Right lobe of liver (tissue), 6 donors: ENCODE results near the gene DYNLT2B. TPM values are rescaled to one million over a fixed set of nuclear protein-coding genes. Genes with fewer than 3 reads are reported as not detected.
A peak's percentile ranks its signal among the peaks of the same experiment; 100 is the strongest.

Source experiments
- ATAC-seq, 4 donors: fragments of 200-7000 bp; cut with Tn5 transposase; one replicate each; pipeline ENCODE4 v1.9.1; 2020; ENCODE audit warnings: mild to moderate bottlenecking in 4 of 4, moderate library complexity in 4 of 4
- DNase-seq, 3 donors: peaks; one replicate each; pipeline ENCODE4 v3.0.0-alpha.2; 2020
- H3K27ac ChIP-seq, 3 donors: fragments of 200-600 bp; one replicate each; pipeline ENCODE4 v1.8.0; 2022
- H3K27me3 ChIP-seq, 2 donors: fragments of 200-600 bp; one replicate each; pipeline ENCODE4 v1.8.0; 2022
- H3K36me3 ChIP-seq, 4 donors: fragments of 200-600 bp; sonication (generic) in 1 of 4; one replicate each; pipeline versions ENCODE4 v1.5.1 to v1.8.0; 2017 to 2022; ENCODE audit warnings: control low read depth in 1 of 4
- H3K4me1 ChIP-seq, 4 donors: fragments of 200-600 bp; sonication (generic) in 1 of 4; one replicate each; pipeline versions ENCODE4 v1.5.1 to v1.8.0; 2017 to 2022; ENCODE audit warnings: control low read depth in 1 of 4
- H3K4me3 ChIP-seq, 3 donors: fragments of 200-600 bp; one replicate each; pipeline ENCODE4 v1.8.0; 2022
- H3K9me3 ChIP-seq, 4 donors: fragments of 200-600 bp; sonication (generic) in 1 of 4; one replicate each; pipeline versions ENCODE4 v1.5.1 to v1.8.0; 2017 to 2022; ENCODE audit warnings: control low read depth in 1 of 4
- CTCF ChIP-seq, 4 donors: fragments of 200-600 bp in 3 of 4; fragments of 450-650 bp in 1 of 4; IDR thresholded peaks; one replicate each; pipeline versions ENCODE4 v1.5.1 to v1.8.0; 2016 to 2022; ENCODE audit warnings: antibody characterized with exemption in 4 of 4, mild to moderate bottlenecking in 2 of 4
- POLR2A ChIP-seq: fragments of 450-650 bp; IDR thresholded peaks from one replicate; pipeline ENCODE4 v1.6.1; 2017; ENCODE audit warnings: antibody characterized with exemption, mild to moderate bottlenecking
- WGBS: methylation state at CpG from one replicate; pipeline ENCODE4 v1.1.6; 2018; ENCODE audit warnings: low coverage, low lambda C conversion rate; ENCODE audit not compliant: insufficient coverage; ENCODE audit errors: missing lambda C conversion rate; 5-methylcytosine and 5-hydroxymethylcytosine counted together
- intact Hi-C, 2 donors: fragments of 100-400 bp; cut with DNase I; formaldehyde crosslinking; loops; one replicate each; pipeline versions ENCODE4 v1.11.2 to v1.14.1; 2022
- total RNA-seq, 6 experiments: library from RNA; depleted of rRNA in 2 of 6; stranded (reverse); fragments of >200 nt in 2 of 6; fragmentation: NEBNext Ultra II Directional in 3 of 6; extraction: Animal tissue kit (Norgen Biotek cat#: 25700) in 3 of 6; gene quantifications; one replicate each; pipeline versions ENCODE4 v1.1.0 to v1.2.4, GENCODE V29; 2016 to 2023
- donor health status: DM: no; HTN: yes; CAD: no.
- donor health status: DM: no; HTN: no; CAD: no.
- donor health status: DM: no; HTN: no; CAD: no.
- donor health status: DM: no; HTN: yes; CAD: no.
- donor health status: DM: no; HTN: yes; CAD: no.

Gene DYNLT2B
- total RNA-seq, 6 experiments from 2014 or later: 0.62 to 2.6 (median 1.4) TPM; not detected in 2

GRCh38 chr3:196281962-196282361 lies 36.1 kb downstream of the DYNLT2B start:
- DNase-seq (no peak), ATAC-seq (peak; percentile 36 to 78 (median 62))
- H3K36me3 ChIP-seq: no peaks in the 10 kb centered on the region
- H3K4me1 ChIP-seq: peaks cover 0 to 68% (median 12%) of the 10 kb centered on the region in 4 donors
- 15% methylated on average over 4 of the region's 4 CpGs for WGBS
- peak overlapping the region in 1 of 3 donors; percentile 41 for H3K27ac ChIP-seq
- H3K27me3 ChIP-seq: no peaks in the 10 kb centered on the region
- no peak for TF ChIP-seq CTCF (IDR thresholded peaks at IDR 0.05)
- TF ChIP-seq POLR2A: no peak
- H3K9me3 ChIP-seq: no peaks in the 10 kb centered on the region
- H3K4me3 ChIP-seq: no peak overlapping the region
- intact Hi-C loops: no loop called here

GRCh38 chr3:196280689-196281440 lies 37.2 kb downstream of the DYNLT2B start:
- intact Hi-C loops: no loop called here
- Histone ChIP-seq H3K27me3 (no peaks in the 10 kb centered on the region), H3K36me3 (no peaks in the 10 kb centered on the region), H3K9me3 (no peaks in the 10 kb centered on the region), H3K27ac (peak overlapping the region in 1 of 3 donors; percentile 41), H3K4me1 (peaks cover 0 to 58% (median 8%) of the 10 kb centered on the region in 4 donors), H3K4me3 (no peak overlapping the region)
- 77% methylated on average over 7 of the region's 7 CpGs for WGBS
- DNase-seq: no peak
- TF ChIP-seq CTCF (IDR thresholded peaks at IDR 0.05) (no peak), POLR2A (no peak)
- ATAC-seq: no peak

- DNase-seq: no peak
- Histone ChIP-seq H3K4me1 (peaks cover 0 to 17% (median 4%) of the 10 kb centered on the region in 4 donors), H3K27me3 (no peaks in the 10 kb centered on the region), H3K36me3 (no peaks in the 10 kb centered on the region), H3K9me3 (no peaks in the 10 kb centered on the region), H3K27ac (no peak overlapping the region), H3K4me3 (no peak overlapping the region)
- WGBS: 93% methylated on average over 5 of the region's 5 CpGs
- no peak for ATAC-seq
- intact Hi-C loops: no loop called here
- TF ChIP-seq CTCF (IDR thresholded peaks at IDR 0.05) (no peak), POLR2A (no peak)
Observed at GRCh38 chr3:196275126-196275525, 42.9 kb downstream of the DYNLT2B start.

GRCh38 chr3:196274585-196274984 lies 43.5 kb downstream of the DYNLT2B start:
- H3K27ac ChIP-seq: no peak overlapping the region
- TF ChIP-seq CTCF (IDR thresholded peaks at IDR 0.05) (no peak), POLR2A (no peak)
- ATAC-seq (peak in 1 of 4 donors; percentile 38), DNase-seq (no peak)
- H3K36me3 ChIP-seq: peaks cover 0 to 2% (median 0%) of the 10 kb centered on the region in 4 donors
- 84% methylated on average over 5 of the region's 5 CpGs for WGBS
- H3K9me3 ChIP-seq: no peaks in the 10 kb centered on the region
- no peak overlapping the region for H3K4me3 ChIP-seq
- no peaks in the 10 kb centered on the region for H3K27me3 ChIP-seq
- peaks cover 0 to 15% (median 2%) of the 10 kb centered on the region in 4 donors for H3K4me1 ChIP-seq
- intact Hi-C loops: no loop called here
